BJ (cell line): ENCODE measurements around the gene VPS13A. TPM values are rescaled to one million over a fixed set of nuclear protein-coding genes. Genes with fewer than 3 reads are reported as not detected.

Experiments used
- CTCF ChIA-PET: fragments of 350-600 bp; formaldehyde crosslinking; extraction: SDS; loops from one replicate; lab custom pipeline; 2021; ENCODE audit warnings: antibody characterized with exemption, inconsistent platforms; lab: Yijun Ruan, JAX
- POLR2A ChIA-PET: fragments of 300-600 bp; sonication (Branson Sonifier 250); formaldehyde crosslinking; extraction: SDS; loops from one replicate; lab custom pipeline; 2021; ENCODE audit warnings: antibody characterized with exemption; lab: Charles Lee
- DNase-seq: peaks from one replicate; pipeline ENCODE4 v3.0.0-alpha.2; 2011; ENCODE audit warnings: low read depth
- H3K27me3 ChIP-seq: 2 replicates; pipeline ENCODE4 v1.6.0; 2011; ENCODE audit warnings: low read length; ENCODE audit not compliant: control insufficient read depth, insufficient read depth
- H3K36me3 ChIP-seq: 2 replicates; pipeline ENCODE4 v1.5.1; 2011; ENCODE audit warnings: low read length; ENCODE audit not compliant: control insufficient read depth, insufficient read depth
- H3K4me3 ChIP-seq: 2 replicates; pipeline ENCODE4 v1.5.1; 2011; ENCODE audit warnings: low read depth, mild to moderate bottlenecking, control low read depth, low read length
- polyA plus RNA-seq: library from polyadenylated mRNA; depleted of rRNA; stranded (reverse); fragments of >200 nt; gene quantifications from 2 replicates; pipeline ENCODE4 v1.2.3, GENCODE V29; 2011
- TF ChIP-seq, protein P1 (sequence below): IDR thresholded peaks from 2 replicates; pipeline ENCODE4 v1.5.1; 2011; ENCODE audit warnings: low read depth, mild to moderate bottlenecking, control low read depth, inconsistent platforms, low read length, moderate library complexity; ENCODE audit not compliant: insufficient read depth

Gene VPS13A
- polyA plus RNA-seq, 1 experiment: 7.5 TPM

DNA sequence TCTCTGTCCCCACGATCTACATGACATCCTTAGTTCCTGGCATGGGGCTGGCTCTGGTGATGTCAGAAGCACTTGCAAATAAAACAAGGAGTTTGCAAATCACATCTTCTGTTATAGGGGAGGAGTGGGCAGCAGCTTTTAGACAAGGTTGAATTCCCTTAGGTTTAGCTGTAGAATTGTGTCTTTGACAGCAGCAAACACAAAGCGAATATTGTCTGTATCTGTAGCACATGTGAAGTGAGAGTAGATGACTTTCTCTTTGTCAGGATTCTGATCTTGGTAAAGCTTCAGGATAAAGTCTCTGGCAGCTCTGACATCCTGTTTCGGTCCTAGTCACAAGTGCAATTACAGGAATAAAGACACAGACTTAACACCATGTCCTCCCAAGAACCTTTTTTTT is 246.5 kb downstream of the VPS13A start:
- TF ChIP-seq, protein P1, sequence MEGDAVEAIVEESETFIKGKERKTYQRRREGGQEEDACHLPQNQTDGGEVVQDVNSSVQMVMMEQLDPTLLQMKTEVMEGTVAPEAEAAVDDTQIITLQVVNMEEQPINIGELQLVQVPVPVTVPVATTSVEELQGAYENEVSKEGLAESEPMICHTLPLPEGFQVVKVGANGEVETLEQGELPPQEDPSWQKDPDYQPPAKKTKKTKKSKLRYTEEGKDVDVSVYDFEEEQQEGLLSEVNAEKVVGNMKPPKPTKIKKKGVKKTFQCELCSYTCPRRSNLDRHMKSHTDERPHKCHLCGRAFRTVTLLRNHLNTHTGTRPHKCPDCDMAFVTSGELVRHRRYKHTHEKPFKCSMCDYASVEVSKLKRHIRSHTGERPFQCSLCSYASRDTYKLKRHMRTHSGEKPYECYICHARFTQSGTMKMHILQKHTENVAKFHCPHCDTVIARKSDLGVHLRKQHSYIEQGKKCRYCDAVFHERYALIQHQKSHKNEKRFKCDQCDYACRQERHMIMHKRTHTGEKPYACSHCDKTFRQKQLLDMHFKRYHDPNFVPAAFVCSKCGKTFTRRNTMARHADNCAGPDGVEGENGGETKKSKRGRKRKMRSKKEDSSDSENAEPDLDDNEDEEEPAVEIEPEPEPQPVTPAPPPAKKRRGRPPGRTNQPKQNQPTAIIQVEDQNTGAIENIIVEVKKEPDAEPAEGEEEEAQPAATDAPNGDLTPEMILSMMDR: no peak
- H3K4me3 ChIP-seq: no peak overlapping the region
- H3K27me3 ChIP-seq: no peaks in the 10 kb centered on the region
- POLR2A ChIA-PET: no interaction called here
- CTCF ChIA-PET: interaction anchor here (2.2 kb wide), 1 partner anchor 10 kb away, joined by 8 read pairs; no protein-coding TSS in a partner anchor
- DNase-seq: no peak
- H3K36me3 ChIP-seq: no peaks in the 10 kb centered on the region

DNA sequence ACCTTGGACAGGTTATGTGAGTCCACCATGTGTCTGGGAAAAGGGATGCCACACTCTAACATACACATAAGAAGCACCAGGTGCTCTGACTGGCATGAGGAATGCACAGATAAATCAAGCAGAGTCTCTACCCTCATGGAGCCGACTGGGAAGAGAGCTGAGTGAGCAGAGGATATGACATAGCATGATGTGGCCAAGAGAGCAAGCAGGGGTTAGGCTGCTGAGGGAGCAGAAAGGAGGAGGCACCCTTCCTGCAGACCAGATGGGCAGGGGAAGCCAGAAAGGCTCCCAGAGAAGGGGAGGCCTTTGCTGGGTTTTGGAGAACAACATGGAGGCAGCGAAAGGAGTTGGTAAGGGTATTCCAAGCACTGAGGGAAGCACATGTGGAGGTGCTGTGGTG is 247.7 kb downstream of the VPS13A start:
- Histone ChIP-seq H3K4me3 (no peak overlapping the region), H3K36me3 (no peaks in the 10 kb centered on the region), H3K27me3 (peaks cover 2% of the 10 kb centered on the region; the same call in 1 of the 2 replicates)
- ChIA-PET CTCF (interaction anchor here (1.7 to 2.2 kb wide), 2 partner anchors 9 to 32 kb away, joined by 6 to 8 read pairs; no protein-coding TSS in a partner anchor), POLR2A (no interaction called here)
- DNase-seq: no peak
- TF ChIP-seq, protein P1: no peak

DNA sequence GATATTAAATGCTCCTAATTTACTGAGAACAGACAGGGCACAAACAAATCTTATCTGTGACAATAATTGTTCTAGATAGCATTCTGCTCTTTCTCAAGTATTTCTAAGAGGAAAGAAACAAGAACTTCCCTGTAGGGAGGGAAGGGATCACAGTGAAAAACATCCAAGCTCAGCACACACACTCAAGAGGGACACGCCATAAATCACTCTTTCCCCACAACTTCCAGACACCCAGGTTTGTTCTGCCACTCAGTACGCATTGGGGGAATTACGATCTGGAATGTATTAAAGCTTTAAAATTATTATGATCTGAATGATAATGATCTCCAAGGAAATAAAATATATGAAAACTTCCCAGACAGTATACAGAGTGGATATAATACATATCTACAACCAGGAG is 249.4 kb downstream of the VPS13A start:
- TF ChIP-seq, protein P1: no peak
- DNase-seq: no peak
- Histone ChIP-seq H3K4me3 (no peak overlapping the region), H3K36me3 (no peaks in the 10 kb centered on the region), H3K27me3 (peaks cover 2% of the 10 kb centered on the region; the same call in 1 of the 2 replicates)
- CTCF ChIA-PET: no interaction called here
- POLR2A ChIA-PET: interaction anchor here (0.6 kb wide), 1 partner anchor 870 kb away, joined by 3 read pairs; no protein-coding TSS in a partner anchor

DNA sequence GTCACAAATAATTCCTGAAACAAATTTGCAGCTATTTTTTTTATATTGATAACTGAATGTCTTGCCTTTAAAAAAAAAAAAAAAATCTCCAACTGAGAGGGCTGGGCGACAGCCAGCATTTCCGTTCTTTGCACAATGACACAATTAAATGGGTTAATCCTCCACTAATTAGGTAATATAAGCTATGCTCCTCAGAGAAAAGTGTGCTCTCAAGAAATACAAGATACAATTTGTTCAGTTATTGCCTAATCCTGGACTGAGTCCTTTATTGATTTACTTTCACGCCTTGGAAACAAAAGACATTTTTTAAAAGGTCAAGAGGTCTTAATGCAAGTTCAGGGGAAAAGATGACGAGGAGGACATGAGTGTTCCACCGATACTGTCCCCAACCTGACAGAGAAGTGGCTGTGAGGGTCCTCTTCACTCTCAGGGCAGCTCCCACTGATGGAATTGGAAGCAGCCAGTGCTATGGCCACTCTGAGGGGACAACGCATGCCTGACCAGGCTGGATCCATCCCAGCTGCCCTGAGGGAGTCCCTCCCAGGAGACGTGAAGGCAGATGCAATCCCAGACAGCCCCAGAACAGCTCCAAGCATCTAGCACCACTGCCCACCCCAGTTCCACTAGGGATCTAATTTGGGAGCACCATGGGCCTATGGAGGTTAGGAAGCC is 250.1 kb downstream of the VPS13A start:
- no peaks in the 10 kb centered on the region for H3K36me3 ChIP-seq
- TF ChIP-seq, protein P1: no peak
- CTCF ChIA-PET: no interaction called here
- peaks cover 2% of the 10 kb centered on the region; the same call in 1 of the 2 replicates for H3K27me3 ChIP-seq
- DNase-seq: no peak
- POLR2A ChIA-PET: interaction anchor here (0.6 kb wide), 1 partner anchor 869 kb away, joined by 3 read pairs; no protein-coding TSS in a partner anchor
- H3K4me3 ChIP-seq: no peak overlapping the region

DNA sequence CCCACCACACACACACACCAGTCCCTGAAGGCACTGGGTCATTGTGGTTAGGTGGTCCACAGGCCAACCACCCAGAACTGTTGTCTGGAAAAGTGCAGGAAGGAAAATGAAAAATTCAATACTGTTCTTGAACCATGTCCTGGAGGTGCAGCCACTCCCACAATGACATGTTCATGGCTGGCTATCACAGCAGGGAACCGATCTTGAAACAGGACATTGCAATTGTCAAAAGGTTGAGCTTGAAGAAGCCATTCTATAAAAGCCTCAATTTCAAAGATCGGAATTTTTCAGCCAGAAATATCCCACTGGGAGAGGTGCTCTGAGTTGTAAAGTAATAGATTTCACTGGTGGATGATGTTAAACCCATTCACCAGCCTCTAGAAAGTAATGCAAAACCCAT is 252.6 kb downstream of the VPS13A start:
- no peak for DNase-seq
- TF ChIP-seq, protein P1: no peak
- Histone ChIP-seq H3K36me3 (no peaks in the 10 kb centered on the region), H3K4me3 (no peak overlapping the region), H3K27me3 (peaks cover 2% of the 10 kb centered on the region; the same call in 1 of the 2 replicates)
- POLR2A ChIA-PET: no interaction called here
- CTCF ChIA-PET: interaction anchor here (0.5 to 0.6 kb wide), 2 partner anchors 9 to 685 kb away, joined by 3 to 5 read pairs; no protein-coding TSS in a partner anchor
